K562 (cell line): ENCODE data around the gene AMBRA1. TPM values are rescaled to one million over a fixed set of nuclear protein-coding genes. Genes with fewer than 3 reads are reported as not detected.

Experiments used
- HEY1 ChIP-seq: fragments of 250-450 bp; sonication (Bioruptor Pico); IDR thresholded peaks from 2 replicates; pipeline ENCODE4 v1.5.0; 2020; ENCODE audit warnings: mild to moderate bottlenecking, moderate library complexity, borderline replicate concordance
- MTA2 ChIP-seq: fragments of 450-650 bp; IDR thresholded peaks from 2 replicates; pipeline ENCODE4 v1.6.1; 2016; ENCODE audit warnings: low read depth
- MTF1 ChIP-seq: fragments of 250-450 bp; sonication (Bioruptor Pico); IDR thresholded peaks from 2 replicates; pipeline ENCODE4 v1.9.0; 2021; ENCODE audit warnings: moderate library complexity, mild to moderate bottlenecking, inconsistent platforms, borderline replicate concordance
- NFRKB ChIP-seq: fragments of 450-650 bp; IDR thresholded peaks from 2 replicates; pipeline ENCODE4 v1.6.1; 2016; ENCODE audit warnings: low read depth
- RBM39 ChIP-seq: fragments of 200-400 bp; formaldehyde crosslinking; optimal IDR thresholded peaks from 2 replicates; pipeline ENCODE3; 2018; ENCODE audit warnings: low read depth, low read length
- SRSF9 ChIP-seq: fragments of 200-400 bp; formaldehyde crosslinking; IDR thresholded peaks from 2 replicates; pipeline ENCODE4 v1.6.1; 2017; ENCODE audit warnings: low read depth, low read length, borderline replicate concordance
- polyA plus RNA-seq, 8 experiments: library from polyadenylated mRNA; depleted of rRNA in 4 of 8; stranded (reverse) in 5 of 8; unstranded in 3 of 8; fragments of >200 nt; fragmentation: Nextera tagmentation in 2 of 8; fragmentation: Illumina TruSeq in 1 of 8; extraction: Ambion mirVana in 2 of 8; extraction: Trizol in 1 of 8; gene quantifications; 2 replicates each; pipeline versions ENCODE4 v1.2.1 to v1.2.3, GENCODE V29; 2011 to 2014; ENCODE audit warnings: inconsistent platforms in 1 of 8, missing spikeins in 1 of 8
- total RNA-seq, 7 experiments: library from RNA; depleted of rRNA in 6 of 7; stranded (reverse); fragments of >200 nt in 6 of 7; fragmentation: Illumina TruSeq in 2 of 7; extraction: Trizol in 2 of 7; gene quantifications; 2 replicates each; pipeline versions ENCODE4 v1.2.1 to v1.2.3, GENCODE V29; 2011 to 2021; ENCODE audit warnings: low replicate concordance in 1 of 7
- TF ChIP-seq, protein P1 (sequence below): fragments of 200-800 bp; sonication (Bioruptor generic); IDR thresholded peaks from 2 replicates; pipeline ENCODE4 v1.6.1; 2016; ENCODE audit warnings: missing genetic modification characterization, missing compliant biosample characterization
- TF ChIP-seq, protein P2 (sequence below): sonication (generic); formaldehyde crosslinking; IDR thresholded peaks from 2 replicates; pipeline ENCODE4 v1.8.0; 2022; ENCODE audit warnings: missing genetic modification reagents, mild to moderate bottlenecking, moderate library complexity, borderline replicate concordance

AMBRA1 gene
- total and polyA plus RNA-seq, 9 of the 15 experiments (the other 6 are each of a cell fraction or from before 2014, with no cell fraction given): 0.15 to 24.5 (median 13.0) TPM

DNA sequence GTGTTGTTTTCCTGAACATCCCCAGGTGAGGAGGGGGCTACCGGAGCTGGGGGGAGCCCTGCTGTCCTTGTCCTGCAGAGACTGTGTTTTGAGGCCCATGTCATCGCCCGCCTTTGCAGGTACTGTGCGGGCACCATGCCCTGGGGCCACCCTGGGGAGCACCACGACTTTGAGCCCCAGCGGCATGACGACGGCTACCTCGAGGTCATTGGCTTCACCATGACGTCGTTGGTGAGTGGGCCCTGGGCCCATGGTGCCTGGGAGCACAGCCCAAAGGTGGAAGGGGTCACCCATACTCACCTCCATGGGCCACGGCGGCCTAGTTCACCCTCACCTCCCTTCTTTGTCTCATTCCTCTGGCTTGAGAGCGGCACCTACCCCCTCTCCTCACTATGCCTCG lies 219.0 kb downstream of the AMBRA1 start (continued):
- no peak for TF ChIP-seq RBM39
- no peak for TF ChIP-seq SRSF9
- TF ChIP-seq, protein P1, sequence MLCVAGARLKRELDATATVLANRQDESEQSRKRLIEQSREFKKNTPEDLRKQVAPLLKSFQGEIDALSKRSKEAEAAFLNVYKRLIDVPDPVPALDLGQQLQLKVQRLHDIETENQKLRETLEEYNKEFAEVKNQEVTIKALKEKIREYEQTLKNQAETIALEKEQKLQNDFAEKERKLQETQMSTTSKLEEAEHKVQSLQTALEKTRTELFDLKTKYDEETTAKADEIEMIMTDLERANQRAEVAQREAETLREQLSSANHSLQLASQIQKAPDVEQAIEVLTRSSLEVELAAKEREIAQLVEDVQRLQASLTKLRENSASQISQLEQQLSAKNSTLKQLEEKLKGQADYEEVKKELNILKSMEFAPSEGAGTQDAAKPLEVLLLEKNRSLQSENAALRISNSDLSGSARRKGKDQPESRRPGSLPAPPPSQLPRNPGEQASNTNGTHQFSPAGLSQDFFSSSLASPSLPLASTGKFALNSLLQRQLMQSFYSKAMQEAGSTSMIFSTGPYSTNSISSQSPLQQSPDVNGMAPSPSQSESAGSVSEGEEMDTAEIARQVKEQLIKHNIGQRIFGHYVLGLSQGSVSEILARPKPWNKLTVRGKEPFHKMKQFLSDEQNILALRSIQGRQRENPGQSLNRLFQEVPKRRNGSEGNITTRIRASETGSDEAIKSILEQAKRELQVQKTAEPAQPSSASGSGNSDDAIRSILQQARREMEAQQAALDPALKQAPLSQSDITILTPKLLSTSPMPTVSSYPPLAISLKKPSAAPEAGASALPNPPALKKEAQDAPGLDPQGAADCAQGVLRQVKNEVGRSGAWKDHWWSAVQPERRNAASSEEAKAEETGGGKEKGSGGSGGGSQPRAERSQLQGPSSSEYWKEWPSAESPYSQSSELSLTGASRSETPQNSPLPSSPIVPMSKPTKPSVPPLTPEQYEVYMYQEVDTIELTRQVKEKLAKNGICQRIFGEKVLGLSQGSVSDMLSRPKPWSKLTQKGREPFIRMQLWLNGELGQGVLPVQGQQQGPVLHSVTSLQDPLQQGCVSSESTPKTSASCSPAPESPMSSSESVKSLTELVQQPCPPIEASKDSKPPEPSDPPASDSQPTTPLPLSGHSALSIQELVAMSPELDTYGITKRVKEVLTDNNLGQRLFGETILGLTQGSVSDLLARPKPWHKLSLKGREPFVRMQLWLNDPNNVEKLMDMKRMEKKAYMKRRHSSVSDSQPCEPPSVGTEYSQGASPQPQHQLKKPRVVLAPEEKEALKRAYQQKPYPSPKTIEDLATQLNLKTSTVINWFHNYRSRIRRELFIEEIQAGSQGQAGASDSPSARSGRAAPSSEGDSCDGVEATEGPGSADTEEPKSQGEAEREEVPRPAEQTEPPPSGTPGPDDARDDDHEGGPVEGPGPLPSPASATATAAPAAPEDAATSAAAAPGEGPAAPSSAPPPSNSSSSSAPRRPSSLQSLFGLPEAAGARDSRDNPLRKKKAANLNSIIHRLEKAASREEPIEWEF (CRISPR knock-in tag): no peak
- no peak for TF ChIP-seq MTA2
- TF ChIP-seq NFRKB: no peak
- TF ChIP-seq HEY1 (CRISPR knock-in tag): no peak
- TF ChIP-seq, protein P2, sequence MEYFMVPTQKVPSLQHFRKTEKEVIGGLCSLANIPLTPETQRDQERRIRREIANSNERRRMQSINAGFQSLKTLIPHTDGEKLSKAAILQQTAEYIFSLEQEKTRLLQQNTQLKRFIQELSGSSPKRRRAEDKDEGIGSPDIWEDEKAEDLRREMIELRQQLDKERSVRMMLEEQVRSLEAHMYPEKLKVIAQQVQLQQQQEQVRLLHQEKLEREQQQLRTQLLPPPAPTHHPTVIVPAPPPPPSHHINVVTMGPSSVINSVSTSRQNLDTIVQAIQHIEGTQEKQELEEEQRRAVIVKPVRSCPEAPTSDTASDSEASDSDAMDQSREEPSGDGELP (CRISPR knock-in tag): no peak
- no peak for TF ChIP-seq MTF1 (CRISPR knock-in tag)
